ENCODE data around the gene SCYGR8. TPM values are rescaled to one million over a fixed set of nuclear protein-coding genes. Genes with fewer than 3 reads are reported as not detected.

SCYGR8 gene
- total RNA-seq, 2 experiments from 2014 or later: not detected

DNA sequence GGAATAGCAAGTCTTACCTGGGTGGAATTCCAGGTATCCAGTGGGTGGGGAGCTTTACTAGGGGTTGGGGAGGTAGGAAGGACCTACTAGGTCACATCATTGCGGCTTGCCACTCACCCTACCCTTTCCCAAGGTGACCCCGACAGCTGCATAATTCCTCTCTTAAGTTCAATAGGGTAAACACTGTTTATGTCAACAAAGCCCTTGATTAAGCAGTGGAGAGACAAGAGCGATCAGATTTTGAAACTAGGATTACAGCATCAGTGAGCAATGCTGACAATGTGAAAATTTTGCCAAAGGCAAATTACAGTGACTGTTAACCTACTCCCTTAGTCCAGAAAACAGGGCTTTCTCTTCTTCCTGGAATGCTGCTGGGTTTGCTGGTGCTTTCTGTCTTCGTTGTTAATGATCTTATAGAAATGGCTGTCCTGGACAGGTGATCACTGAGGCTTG is 42.4 kb upstream of the SCYGR8 start:
- no peak for DNase-seq (ENCODE audit: low spot score)
- POLR2A ChIA-PET: no interaction called here
- H3K27ac ChIP-seq (ENCODE audit: low read depth, low read length, poor library complexity, severe bottlenecking): no peak overlapping the region
- no peaks in the 10 kb centered on the region for H4K20me1 ChIP-seq (ENCODE audit: insufficient read depth, low read length)
- intact Hi-C loops (cut with micrococcal nuclease; ENCODE audit: unreplicated experiment): no loop called here
- no peaks in the 10 kb centered on the region for H3K36me3 ChIP-seq (ENCODE audit: insufficient read depth, low read length)
- H3K9me3 ChIP-seq (ENCODE audit: low read length): no peaks in the 10 kb centered on the region
- no peaks in the 10 kb centered on the region for H3K9me2 ChIP-seq (ENCODE audit: insufficient read depth, low read length)
- no peak overlapping the region for H3K4me2 ChIP-seq (ENCODE audit: low read length)
- H2AFZ ChIP-seq (ENCODE audit: low read length): no peak overlapping the region
- CTCF ChIA-PET (ENCODE audit: unreplicated experiment): no interaction called here
- no peak overlapping the region for H3K4me3 ChIP-seq (ENCODE audit: low read depth, low read length, poor library complexity, severe bottlenecking)
- no TSS peak for BruUV-seq (replicated peaks)
- no peaks in the 10 kb centered on the region for H3K4me1 ChIP-seq (ENCODE audit: insufficient read depth, low read length, poor library complexity, severe bottlenecking)
- H3K79me2 ChIP-seq (ENCODE audit: insufficient read depth, low read depth, low read length): no peaks in the 10 kb centered on the region
- TF ChIP-seq EZH2phosphoT487 (IDR thresholded peaks at IDR 0.05; ENCODE audit: borderline replicate concordance, low read depth, low read length): no peak
- TF ChIP-seq, protein P1, sequence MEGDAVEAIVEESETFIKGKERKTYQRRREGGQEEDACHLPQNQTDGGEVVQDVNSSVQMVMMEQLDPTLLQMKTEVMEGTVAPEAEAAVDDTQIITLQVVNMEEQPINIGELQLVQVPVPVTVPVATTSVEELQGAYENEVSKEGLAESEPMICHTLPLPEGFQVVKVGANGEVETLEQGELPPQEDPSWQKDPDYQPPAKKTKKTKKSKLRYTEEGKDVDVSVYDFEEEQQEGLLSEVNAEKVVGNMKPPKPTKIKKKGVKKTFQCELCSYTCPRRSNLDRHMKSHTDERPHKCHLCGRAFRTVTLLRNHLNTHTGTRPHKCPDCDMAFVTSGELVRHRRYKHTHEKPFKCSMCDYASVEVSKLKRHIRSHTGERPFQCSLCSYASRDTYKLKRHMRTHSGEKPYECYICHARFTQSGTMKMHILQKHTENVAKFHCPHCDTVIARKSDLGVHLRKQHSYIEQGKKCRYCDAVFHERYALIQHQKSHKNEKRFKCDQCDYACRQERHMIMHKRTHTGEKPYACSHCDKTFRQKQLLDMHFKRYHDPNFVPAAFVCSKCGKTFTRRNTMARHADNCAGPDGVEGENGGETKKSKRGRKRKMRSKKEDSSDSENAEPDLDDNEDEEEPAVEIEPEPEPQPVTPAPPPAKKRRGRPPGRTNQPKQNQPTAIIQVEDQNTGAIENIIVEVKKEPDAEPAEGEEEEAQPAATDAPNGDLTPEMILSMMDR (conservative IDR thresholded peaks at IDR 0.05; ENCODE audit: low read length): no peak

DNA sequence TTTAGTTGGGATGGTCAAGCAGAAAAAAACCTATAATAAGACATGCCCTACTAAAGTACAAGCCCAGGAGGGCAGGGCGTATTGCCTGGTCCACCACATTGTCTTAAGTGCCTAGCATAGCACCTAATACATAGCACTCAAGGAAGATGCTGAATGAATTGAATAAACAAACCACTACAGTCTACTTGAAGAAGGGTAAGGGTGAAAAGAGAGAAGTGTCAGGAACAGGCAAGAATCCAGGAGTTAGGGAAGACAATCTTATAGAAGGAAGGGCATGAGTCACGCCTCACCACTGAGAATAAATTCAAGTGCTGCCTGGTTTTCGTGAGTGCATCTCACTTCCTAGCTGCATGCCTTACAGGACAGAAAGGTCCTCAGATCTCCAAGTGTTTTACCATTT is 41.7 kb upstream of the SCYGR8 start:
- no peaks in the 10 kb centered on the region for H3K9me3 ChIP-seq (ENCODE audit: low read length)
- H3K36me3 ChIP-seq (ENCODE audit: insufficient read depth, low read length): no peaks in the 10 kb centered on the region
- no peak overlapping the region for H3K27ac ChIP-seq (ENCODE audit: low read depth, low read length, poor library complexity, severe bottlenecking)
- no peaks in the 10 kb centered on the region for H3K79me2 ChIP-seq (ENCODE audit: insufficient read depth, low read depth, low read length)
- H2AFZ ChIP-seq (ENCODE audit: low read length): no peak overlapping the region
- no peak for DNase-seq (ENCODE audit: low spot score)
- POLR2A ChIA-PET: no interaction called here
- H3K4me2 ChIP-seq (ENCODE audit: low read length): no peak overlapping the region
- TF ChIP-seq, protein P1 (conservative IDR thresholded peaks at IDR 0.05; ENCODE audit: low read length): no peak
- no peak for TF ChIP-seq EZH2phosphoT487 (IDR thresholded peaks at IDR 0.05; ENCODE audit: borderline replicate concordance, low read depth, low read length)
- no peaks in the 10 kb centered on the region for H3K4me1 ChIP-seq (ENCODE audit: insufficient read depth, low read length, poor library complexity, severe bottlenecking)
- CTCF ChIA-PET (ENCODE audit: unreplicated experiment): no interaction called here
- intact Hi-C loops (cut with micrococcal nuclease; ENCODE audit: unreplicated experiment): no loop called here
- no peaks in the 10 kb centered on the region for H3K9me2 ChIP-seq (ENCODE audit: insufficient read depth, low read length)
- no TSS peak for BruUV-seq (replicated peaks)
- no peak overlapping the region for H3K4me3 ChIP-seq (ENCODE audit: low read depth, low read length, poor library complexity, severe bottlenecking)
- H4K20me1 ChIP-seq (ENCODE audit: insufficient read depth, low read length): no peaks in the 10 kb centered on the region

DNA sequence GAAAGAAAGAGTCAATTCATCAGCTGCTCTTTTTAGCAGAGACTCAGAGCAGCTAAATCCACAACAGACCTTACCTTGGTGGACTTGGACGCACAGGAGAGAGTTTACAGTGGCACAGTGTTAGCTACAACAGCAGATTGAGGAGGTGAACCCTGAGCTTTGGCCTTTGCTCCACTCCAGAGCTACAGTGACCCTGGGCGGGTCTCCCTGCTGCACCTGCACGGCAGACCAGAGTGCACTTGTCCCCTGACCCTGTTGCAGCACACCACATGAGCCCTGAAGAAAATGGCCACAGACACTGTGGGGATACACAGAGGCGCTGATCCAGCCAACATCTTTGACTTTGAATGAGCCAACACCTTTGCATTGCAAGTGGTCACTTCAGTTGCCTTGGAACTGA is 38.8 kb upstream of the SCYGR8 start:
- no peaks in the 10 kb centered on the region for H4K20me1 ChIP-seq (ENCODE audit: insufficient read depth, low read length)
- TF ChIP-seq EZH2phosphoT487 (IDR thresholded peaks at IDR 0.05; ENCODE audit: borderline replicate concordance, low read depth, low read length): no peak
- TF ChIP-seq, protein P1 (conservative IDR thresholded peaks at IDR 0.05; ENCODE audit: low read length): no peak
- DNase-seq (ENCODE audit: low spot score): no peak
- no peaks in the 10 kb centered on the region for H3K4me1 ChIP-seq (ENCODE audit: insufficient read depth, low read length, poor library complexity, severe bottlenecking)
- no peak overlapping the region for H2AFZ ChIP-seq (ENCODE audit: low read length)
- no peaks in the 10 kb centered on the region for H3K36me3 ChIP-seq (ENCODE audit: insufficient read depth, low read length)
- ChIA-PET POLR2A (interaction anchor here (0.7 kb wide), 1 partner anchor 20 kb away, joined by 3 read pairs; no protein-coding TSS in a partner anchor), CTCF (ENCODE audit: unreplicated experiment) (no interaction called here)
- no peaks in the 10 kb centered on the region for H3K9me2 ChIP-seq (ENCODE audit: insufficient read depth, low read length)
- BruUV-seq (replicated peaks): no TSS peak
- H3K4me2 ChIP-seq (ENCODE audit: low read length): no peak overlapping the region
- no peaks in the 10 kb centered on the region for H3K79me2 ChIP-seq (ENCODE audit: insufficient read depth, low read depth, low read length)
- intact Hi-C loops (cut with micrococcal nuclease; ENCODE audit: unreplicated experiment): no loop called here
- no peaks in the 10 kb centered on the region for H3K9me3 ChIP-seq (ENCODE audit: low read length)
- no peak overlapping the region for H3K4me3 ChIP-seq (ENCODE audit: low read depth, low read length, poor library complexity, severe bottlenecking)
- no peak overlapping the region for H3K27ac ChIP-seq (ENCODE audit: low read depth, low read length, poor library complexity, severe bottlenecking)

All from OCI-LY7 (cell line).